Immature natural killer cell (primary cell): ENCODE data around the gene SRPK2. TPM values are rescaled to one million over a fixed set of nuclear protein-coding genes. Genes with fewer than 3 reads are reported as not detected.
A peak's percentile ranks its signal among the peaks of the same experiment; 100 is the strongest.
"Not testable (repeated sequence)": the region's sequence is repeated elsewhere in the genome, so short reads cannot be mapped to it uniquely, and the experiment has no call there.

Experiments
- DNase-seq, 3 donors: peaks; one replicate each; pipeline ENCODE4 v3.0.0; 2022; ENCODE audit warnings: mixed read lengths in 1 of 3
- H3K27ac Mint-ChIP-seq, 6 donors: one replicate each; pipeline ENCODE4 v1.8.0; 2020; ENCODE audit warnings: mixed read lengths in 6 of 6, mild to moderate bottlenecking in 5 of 6, inconsistent platforms in 4 of 6, moderate library complexity in 3 of 6
- H3K27me3 Mint-ChIP-seq, 3 donors: one replicate each; pipeline ENCODE4 v1.8.0; 2020 to 2021; ENCODE audit warnings: low read depth in 3 of 3, mild to moderate bottlenecking in 3 of 3, mixed read lengths in 3 of 3, moderate library complexity in 3 of 3, inconsistent platforms in 1 of 3
- H3K36me3 Mint-ChIP-seq, 3 donors: one replicate each; pipeline ENCODE4 v1.8.0; 2020; ENCODE audit warnings: mixed read lengths in 3 of 3, inconsistent platforms in 2 of 3, mild to moderate bottlenecking in 2 of 3
- H3K4me1 Mint-ChIP-seq, 2 donors: one replicate each; pipeline ENCODE4 v1.8.0; 2020; ENCODE audit warnings: inconsistent platforms in 2 of 2, mild to moderate bottlenecking in 2 of 2, mixed read lengths in 2 of 2, moderate library complexity in 1 of 2
- H3K4me3 Mint-ChIP-seq, 5 donors: one replicate each; pipeline ENCODE4 v1.8.0; 2020; ENCODE audit warnings: mild to moderate bottlenecking in 5 of 5, mixed read lengths in 5 of 5, inconsistent platforms in 3 of 5, moderate library complexity in 3 of 5
- H3K9me3 Mint-ChIP-seq, 6 donors: one replicate each; pipeline ENCODE4 v1.8.0; 2020; ENCODE audit warnings: mild to moderate bottlenecking in 6 of 6, mixed read lengths in 6 of 6, inconsistent platforms in 4 of 6, moderate library complexity in 3 of 6
- polyA plus RNA-seq, 3 donors: library from polyadenylated mRNA; unstranded; fragments of 300-500 nt; fragmentation: Illumina TruSeq; gene quantifications; one replicate each; pipeline ENCODE4 v1.2.3, GENCODE V29; 2021

The SRPK2 gene
- 10 to 100 TPM; 51.5 to 92.2 (median 64.1) TPM for polyA plus RNA-seq

DNA sequence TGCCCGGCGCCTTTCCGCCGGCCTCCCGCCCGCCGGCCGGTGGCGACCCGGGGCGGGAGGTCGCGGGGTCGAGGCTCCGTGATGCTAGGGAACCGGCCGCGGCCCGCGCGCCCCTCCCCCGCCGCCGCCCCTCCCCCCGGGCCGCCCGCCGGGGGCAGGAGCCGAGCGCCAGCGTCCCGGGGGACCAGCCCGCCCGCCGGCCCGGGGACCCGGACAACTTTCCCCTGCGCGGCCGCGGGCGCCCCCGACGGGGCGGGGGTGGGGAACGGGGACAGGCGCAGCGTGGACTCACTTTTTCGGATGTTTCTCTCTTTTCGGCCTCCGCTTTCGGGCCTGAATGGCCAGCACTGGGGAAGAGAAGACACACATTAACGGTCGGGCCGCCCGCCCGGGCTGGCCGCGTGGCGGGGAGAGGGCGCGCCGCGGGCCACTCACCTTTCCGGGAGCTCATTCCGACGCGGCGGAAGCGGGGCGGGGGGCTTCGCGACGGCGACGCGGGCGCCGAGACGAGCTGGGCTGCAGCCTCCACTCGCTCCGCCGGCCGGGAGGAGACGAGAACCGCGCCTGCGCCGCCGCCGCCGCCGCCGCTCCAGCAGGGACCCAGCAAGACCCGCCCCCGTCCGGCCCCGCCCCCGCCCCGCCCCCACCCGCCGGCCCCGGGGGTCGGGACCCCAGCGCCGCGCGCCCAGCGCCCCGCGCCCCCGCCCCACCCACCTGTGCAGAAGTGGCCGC is at the start of gene SRPK2:
Gene SRPK2, minus strand, starts transcription at position 566 of the 732 bp plus-strand sequence.
- Mint-ChIP-seq H3K27ac (peak within 1 kb of the TSS; percentile 87 to 97 (median 92)), H3K4me3 (peak within 1 kb of the TSS; percentile 97 to 98 (median 98)), H3K4me1 (peaks cover 32 to 41% of the 10 kb centered on the region in 2 donors), H3K36me3 (peaks cover 0 to 6% (median 3%) of the 10 kb centered on the region in 3 donors), H3K9me3 (no peaks in the 10 kb centered on the region), H3K27me3 (peaks cover 3 to 9% (median 4%) of the 10 kb centered on the region in 3 donors)
- peak; percentile 70 to 78 (median 76) for DNase-seq

DNA sequence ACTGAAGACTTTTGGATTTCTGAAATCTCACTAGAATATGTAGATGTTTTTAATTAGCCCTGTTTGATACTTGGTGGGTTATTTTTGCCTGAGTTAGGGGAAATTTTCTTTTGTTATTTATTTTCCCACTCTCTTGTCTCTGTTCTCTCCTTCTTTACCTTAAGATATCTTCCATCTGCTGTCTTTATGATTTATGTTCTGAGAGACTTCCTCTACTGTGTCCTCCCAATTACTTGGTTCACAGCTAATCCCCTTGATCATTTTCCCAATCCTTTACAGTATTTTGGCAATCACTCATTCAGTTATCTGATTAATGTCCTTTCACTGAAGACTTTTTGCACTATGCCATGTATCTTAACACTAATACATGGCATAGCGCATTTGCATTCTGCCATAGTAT is 49.5 kb upstream of the SRPK2 start:
- Mint-ChIP-seq H3K27me3 (peaks cover 0 to 3% (median 0%) of the 10 kb centered on the region in 3 donors), H3K4me1 (peaks cover 0 to 5% of the 10 kb centered on the region in 2 donors), H3K4me3 (no peak overlapping the region), H3K36me3 (no peaks in the 10 kb centered on the region), H3K9me3 (no peaks in the 10 kb centered on the region), H3K27ac (no peak overlapping the region)
- no peak for DNase-seq

DNA sequence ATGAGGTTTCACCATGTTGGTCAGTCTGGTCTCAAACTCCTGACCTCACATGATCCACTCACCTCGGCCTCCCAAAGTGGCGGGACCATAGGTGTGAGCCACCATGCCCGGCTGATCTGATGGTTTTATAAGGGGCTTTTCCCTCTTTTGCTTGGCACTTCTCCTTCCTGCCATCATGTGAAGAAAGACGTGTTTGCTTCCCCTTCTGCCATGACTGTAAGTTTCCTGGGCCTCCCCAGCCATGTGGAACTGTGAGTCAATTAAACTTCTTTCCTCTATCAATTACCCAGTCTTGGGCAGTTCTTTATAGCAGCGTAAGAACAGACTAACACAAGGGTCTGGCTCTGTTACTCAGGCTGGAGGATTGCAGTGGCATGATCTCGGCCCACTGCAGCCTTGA is 48.6 kb upstream of the SRPK2 start:
- not testable (repeated sequence) for DNase-seq, H3K36me3 Mint-ChIP-seq, H3K9me3 Mint-ChIP-seq, H3K4me1 Mint-ChIP-seq, H3K4me3 Mint-ChIP-seq, H3K27ac Mint-ChIP-seq, H3K27me3 Mint-ChIP-seq

DNA sequence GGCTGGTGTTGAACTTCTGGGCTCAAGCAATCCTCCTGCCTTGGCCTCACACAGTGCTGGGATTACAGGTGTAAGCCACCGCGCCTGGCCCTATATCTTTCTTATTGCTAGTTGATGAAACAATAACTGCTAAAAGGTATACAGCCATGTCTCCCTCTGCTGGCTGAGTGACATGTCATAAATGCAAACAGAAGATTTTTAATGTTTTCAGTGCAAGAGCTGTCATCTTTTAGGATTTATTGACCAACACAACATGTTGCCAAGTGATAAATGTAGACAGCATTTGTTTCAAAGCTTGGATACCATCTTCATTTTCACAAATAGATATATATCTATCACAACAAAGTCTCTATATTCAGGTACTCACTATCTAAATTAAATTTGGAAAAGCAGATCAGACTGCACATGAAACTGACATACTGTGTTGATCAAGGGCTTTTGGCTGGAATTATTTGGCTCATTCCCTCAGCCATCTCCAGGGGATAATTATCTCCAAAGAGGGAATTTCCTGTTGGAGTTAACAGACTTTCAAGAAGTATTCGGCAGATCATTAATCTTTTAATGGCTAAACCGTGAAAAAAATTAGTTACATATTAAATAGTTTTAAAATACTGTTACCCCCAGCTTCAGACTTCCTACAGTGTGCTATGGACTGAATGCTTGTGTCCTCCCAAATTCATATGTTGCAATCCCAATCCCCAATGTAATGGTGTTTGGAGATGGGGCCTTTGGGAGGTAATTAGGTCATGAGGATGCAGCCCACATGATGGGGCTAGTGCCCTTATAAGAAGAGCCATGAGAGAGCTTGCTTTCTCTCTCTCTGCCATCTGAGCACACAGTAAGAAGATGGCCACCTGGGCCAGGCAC is 41.3 kb upstream of the SRPK2 start:
- no peak overlapping the region for H3K27ac Mint-ChIP-seq
- H3K27me3 Mint-ChIP-seq = peaks cover 0 to 1% (median 0%) of the 10 kb centered on the region in 3 donors
- no peaks in the 10 kb centered on the region for H3K9me3 Mint-ChIP-seq
- DNase-seq = peak; percentile 34 to 55 (median 35)
- no peaks in the 10 kb centered on the region for H3K4me1 Mint-ChIP-seq
- H3K4me3 Mint-ChIP-seq = no peak overlapping the region
- no peaks in the 10 kb centered on the region for H3K36me3 Mint-ChIP-seq

DNA sequence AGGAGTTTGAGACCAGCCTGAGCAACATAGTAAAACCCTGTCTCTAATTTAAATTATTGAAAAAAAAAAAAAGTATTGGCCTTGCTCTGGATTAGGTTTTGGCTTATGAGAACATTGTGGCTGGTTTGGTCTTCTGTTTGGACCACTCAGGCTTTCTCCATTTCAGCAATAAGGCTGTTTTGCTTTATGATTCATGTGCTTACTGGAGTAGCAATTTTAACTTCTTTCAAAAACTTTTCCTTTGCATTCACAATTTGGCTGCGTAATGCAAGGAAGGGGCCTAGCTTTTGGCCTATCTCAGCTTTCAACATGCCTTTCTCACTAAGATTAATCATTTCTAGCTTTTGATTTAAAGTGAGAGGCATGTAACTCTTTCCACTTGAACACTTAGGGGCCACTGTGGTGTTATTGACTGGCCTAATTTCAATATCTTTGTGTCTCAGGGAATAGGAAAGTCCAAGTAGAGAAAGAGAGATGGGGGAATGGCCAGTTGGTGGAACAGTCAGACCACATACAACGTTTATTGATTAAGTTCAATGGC is 38.0 kb upstream of the SRPK2 start:
- no peaks in the 10 kb centered on the region for H3K9me3 Mint-ChIP-seq

DNA sequence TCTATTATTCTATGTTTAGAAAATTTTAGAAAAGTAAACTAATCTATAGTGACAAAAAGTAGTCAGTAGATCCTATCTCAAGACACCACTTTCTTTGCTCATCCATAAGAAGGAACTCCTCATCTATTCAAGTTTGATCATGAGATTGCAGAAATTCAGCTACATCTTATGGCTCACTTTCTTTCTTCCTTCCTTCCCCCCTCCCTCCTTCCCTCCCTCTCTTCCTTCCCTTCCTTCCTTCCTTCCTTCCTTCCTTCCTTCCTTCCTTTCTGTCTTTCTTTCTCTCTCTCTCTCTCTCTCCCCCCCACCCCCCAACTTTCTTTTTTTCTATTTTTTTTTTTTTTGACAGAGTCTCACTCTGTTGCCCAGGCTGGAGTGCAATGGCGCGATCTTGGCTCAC is 35.3 kb upstream of the SRPK2 start:
- no peaks in the 10 kb centered on the region for H3K36me3 Mint-ChIP-seq
- no peak for DNase-seq
- H3K27me3 Mint-ChIP-seq = peaks cover 0 to under 1% (median 0%) of the 10 kb centered on the region in 3 donors
- H3K27ac Mint-ChIP-seq = no peak overlapping the region
- H3K4me3 Mint-ChIP-seq = no peak overlapping the region
- H3K4me1 Mint-ChIP-seq = no peaks in the 10 kb centered on the region
- no peaks in the 10 kb centered on the region for H3K9me3 Mint-ChIP-seq

More for the DNA sequence above, 38.0 kb upstream of the SRPK2 start:
- no peaks in the 10 kb centered on the region for H3K36me3 Mint-ChIP-seq
- DNase-seq = no peak
- peaks cover 0 to 1% (median 0%) of the 10 kb centered on the region in 3 donors for H3K27me3 Mint-ChIP-seq
- H3K4me3 Mint-ChIP-seq = no peak overlapping the region
- H3K4me1 Mint-ChIP-seq = no peaks in the 10 kb centered on the region
- no peak overlapping the region for H3K27ac Mint-ChIP-seq

DNA sequence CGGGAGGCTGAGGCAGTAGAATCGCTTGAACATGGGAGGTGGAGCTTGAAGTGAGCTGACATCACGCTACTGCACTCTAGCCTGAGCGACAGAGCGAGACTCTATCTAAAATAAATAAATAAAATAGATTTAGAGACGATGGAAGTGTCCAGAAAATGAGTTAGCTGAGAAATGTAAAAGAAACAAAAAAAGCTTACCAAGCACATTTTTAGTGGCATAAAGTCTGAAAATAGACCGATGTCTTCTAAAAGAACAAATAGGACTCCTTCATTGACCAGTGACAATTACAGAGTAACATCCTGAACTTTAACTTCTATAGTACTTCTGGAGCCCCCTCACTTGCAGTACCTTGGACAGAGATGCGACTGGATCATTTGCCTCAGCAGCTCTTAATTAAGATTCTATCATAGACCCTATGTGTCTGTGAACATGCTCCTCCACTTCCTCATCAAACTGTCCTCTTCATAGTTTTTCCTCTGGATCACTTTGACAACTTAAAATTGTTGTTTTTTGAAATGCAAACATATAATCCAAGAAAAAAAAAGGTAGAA is 25.2 kb upstream of the SRPK2 start:
- H3K27ac Mint-ChIP-seq = no peak overlapping the region
- no peaks in the 10 kb centered on the region for H3K4me1 Mint-ChIP-seq
- H3K4me3 Mint-ChIP-seq = no peak overlapping the region
- H3K9me3 Mint-ChIP-seq = no peaks in the 10 kb centered on the region
- no peaks in the 10 kb centered on the region for H3K36me3 Mint-ChIP-seq
- DNase-seq = no peak
- H3K27me3 Mint-ChIP-seq = peaks cover 0 to 2% (median 0%) of the 10 kb centered on the region in 3 donors

DNA sequence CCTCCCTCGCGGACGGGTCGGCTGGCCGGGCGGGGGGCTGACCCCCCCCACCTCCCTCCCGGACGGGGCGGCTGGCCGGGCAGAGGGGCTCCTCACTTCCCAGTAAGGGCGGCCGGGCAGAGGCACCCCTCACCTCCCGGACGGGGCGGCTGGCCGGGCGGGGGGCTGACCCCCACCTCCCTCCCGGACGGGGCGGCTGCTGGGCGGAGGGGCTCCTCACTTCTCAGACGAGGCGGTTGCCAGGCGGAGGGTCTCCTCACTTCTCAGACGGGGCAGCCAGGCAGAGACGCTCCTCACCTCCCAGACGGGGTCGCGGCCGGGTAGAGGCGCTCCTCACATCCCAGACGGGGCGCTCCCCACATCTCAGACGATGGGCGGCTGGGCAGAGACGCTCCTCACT is 22.1 kb upstream of the SRPK2 start:
- not testable (repeated sequence) for H3K4me3 Mint-ChIP-seq, H3K27ac Mint-ChIP-seq, H3K27me3 Mint-ChIP-seq, H3K4me1 Mint-ChIP-seq, H3K9me3 Mint-ChIP-seq, DNase-seq, H3K36me3 Mint-ChIP-seq

DNA sequence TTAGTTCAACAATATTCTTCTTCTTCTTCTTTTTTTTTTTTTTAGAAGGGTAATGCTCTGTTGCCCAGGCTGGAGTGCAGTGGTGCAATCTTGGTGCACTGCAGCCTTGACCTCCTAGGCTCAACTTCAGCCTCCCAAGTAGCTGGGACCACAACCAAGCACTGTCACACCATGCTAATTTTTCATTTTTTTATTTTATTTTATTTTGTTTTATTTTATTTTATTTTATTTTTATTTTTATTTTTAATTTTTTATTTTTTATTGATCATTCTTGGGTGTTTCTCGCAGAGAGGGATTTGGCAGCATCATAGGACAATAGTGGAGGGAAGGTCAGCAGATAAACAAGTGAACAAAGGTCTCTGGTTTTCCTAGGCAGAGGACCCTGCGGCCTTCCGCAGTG is 21.1 kb upstream of the SRPK2 start:
- not testable (repeated sequence) for H3K36me3 Mint-ChIP-seq, DNase-seq, H3K27ac Mint-ChIP-seq, H3K9me3 Mint-ChIP-seq, H3K4me1 Mint-ChIP-seq, H3K4me3 Mint-ChIP-seq, H3K27me3 Mint-ChIP-seq

DNA sequence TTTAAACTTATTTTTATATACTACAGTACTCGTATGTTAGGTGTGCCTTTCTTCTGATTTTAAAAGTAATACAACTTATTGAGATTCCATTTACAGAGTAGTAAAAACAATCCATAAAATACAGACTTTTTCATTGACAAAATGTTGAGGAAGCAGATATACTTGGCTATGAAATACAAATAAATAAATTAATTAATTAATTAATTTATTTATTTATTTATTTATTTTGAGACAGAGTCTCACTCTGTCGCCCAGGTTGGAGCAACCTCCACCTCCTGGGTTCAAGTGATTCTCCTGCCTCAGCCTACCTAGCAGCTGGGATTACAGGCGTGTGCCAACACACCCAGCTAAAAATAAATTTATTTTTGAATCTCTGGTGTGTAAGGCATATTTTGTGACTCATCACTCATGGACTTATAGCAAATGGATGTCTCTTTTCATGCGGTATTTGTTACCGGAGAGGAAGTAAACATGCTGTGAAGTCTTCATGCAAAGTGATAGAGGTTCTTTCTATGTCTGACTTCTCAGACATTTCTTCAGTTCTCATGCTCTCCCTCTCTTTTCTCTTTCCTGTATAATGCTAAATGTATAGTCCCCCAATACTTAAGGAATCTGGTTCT is 20.2 kb upstream of the SRPK2 start:
- Mint-ChIP-seq H3K4me1 (no peaks in the 10 kb centered on the region), H3K36me3 (no peaks in the 10 kb centered on the region), H3K27ac (no peak overlapping the region), H3K9me3 (no peaks in the 10 kb centered on the region), H3K4me3 (no peak overlapping the region), H3K27me3 (peaks cover 0 to 3% (median 0%) of the 10 kb centered on the region in 3 donors)
- DNase-seq = no peak

DNA sequence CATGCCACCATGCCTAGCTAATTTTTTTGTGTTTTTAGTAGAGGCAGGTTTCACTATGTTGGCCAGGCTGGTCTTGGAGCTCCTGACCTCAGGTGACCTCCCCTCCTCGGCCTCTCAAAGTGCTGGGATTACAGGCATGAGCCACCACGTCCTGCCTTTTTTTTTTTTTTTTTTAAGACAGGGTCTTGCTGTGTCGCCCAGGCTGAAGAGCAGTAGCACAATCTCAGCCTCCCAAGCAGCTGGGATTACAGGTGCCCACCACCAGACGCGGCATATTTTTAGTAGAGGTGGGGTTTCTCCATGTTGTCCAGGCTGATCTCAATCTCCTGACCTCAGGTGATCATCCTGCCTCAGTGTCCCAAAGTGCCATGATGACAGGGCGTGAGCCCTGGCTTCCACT is 14.4 kb upstream of the SRPK2 start:
- peaks cover 0 to 3% (median 0%) of the 10 kb centered on the region in 3 donors for H3K27me3 Mint-ChIP-seq
- H3K9me3 Mint-ChIP-seq = no peaks in the 10 kb centered on the region
- no peak overlapping the region for H3K4me3 Mint-ChIP-seq
- H3K4me1 Mint-ChIP-seq = no peaks in the 10 kb centered on the region
- DNase-seq = no peak
- H3K27ac Mint-ChIP-seq = no peak overlapping the region
- H3K36me3 Mint-ChIP-seq = no peaks in the 10 kb centered on the region

DNA sequence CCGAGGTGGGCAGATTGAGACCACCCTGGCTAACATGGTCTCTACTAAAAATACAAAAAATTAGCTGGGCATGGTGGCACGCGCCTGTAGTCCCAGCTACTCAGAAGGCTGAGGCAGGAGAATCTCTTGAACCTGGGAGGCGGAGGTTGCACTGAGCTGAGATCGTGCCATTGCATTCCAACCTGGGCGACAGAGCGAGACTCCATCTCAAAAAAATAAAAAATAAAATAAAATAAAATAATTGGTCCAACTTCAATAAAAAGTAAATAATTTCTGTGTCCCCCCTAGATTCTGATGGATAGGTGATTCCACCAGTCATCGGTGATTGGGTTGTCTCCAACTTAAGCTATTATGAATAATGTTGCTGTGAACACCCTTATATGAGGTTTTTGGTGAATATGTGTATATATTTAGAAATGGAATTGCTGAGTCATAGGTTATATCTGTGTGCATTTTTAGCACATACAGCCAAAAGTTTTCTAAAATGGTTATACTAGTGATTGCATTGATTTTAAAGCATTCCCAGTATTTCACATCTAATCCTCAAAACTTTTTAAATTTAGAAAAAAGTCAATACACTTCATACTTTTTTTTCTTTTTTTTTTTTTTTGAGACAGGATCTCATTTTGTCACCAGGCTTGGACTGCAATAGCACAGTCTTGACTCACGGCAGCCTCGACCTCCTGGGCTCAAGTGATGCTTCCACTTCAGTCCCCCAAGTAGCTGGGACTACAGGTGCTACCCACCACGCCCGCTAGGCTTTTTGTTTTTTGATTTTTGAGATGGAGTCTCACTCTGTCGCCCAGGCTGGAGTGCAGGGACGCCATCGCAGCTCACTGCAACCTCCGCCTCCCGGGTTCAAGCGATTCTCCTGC is 13.7 kb upstream of the SRPK2 start:
- H3K36me3 Mint-ChIP-seq = no peaks in the 10 kb centered on the region
- H3K9me3 Mint-ChIP-seq = no peaks in the 10 kb centered on the region

More for the DNA sequence above, 13.7 kb upstream of the SRPK2 start:
- Mint-ChIP-seq H3K4me3 (no peak overlapping the region), H3K4me1 (no peaks in the 10 kb centered on the region), H3K27ac (no peak overlapping the region), H3K27me3 (peaks cover 0 to 3% (median 0%) of the 10 kb centered on the region in 3 donors)
- no peak for DNase-seq
